HG02970 (cell line): ENCODE data around the gene RAX2.

Experiments
- ATAC-seq: cut with Tn5 transposase; IDR thresholded peaks from one replicate; pipeline ENCODE4 v1.9.1; 2021; ENCODE audit warnings: mild to moderate bottlenecking, moderate library complexity, moderate number of reproducible peaks; ENCODE audit not compliant: unreplicated experiment, low FRiP score

Gene RAX2

GRCh38 chr19:3803114-3803888 is 31.3 kb upstream of the RAX2 start:
- no peak for ATAC-seq

DNA sequence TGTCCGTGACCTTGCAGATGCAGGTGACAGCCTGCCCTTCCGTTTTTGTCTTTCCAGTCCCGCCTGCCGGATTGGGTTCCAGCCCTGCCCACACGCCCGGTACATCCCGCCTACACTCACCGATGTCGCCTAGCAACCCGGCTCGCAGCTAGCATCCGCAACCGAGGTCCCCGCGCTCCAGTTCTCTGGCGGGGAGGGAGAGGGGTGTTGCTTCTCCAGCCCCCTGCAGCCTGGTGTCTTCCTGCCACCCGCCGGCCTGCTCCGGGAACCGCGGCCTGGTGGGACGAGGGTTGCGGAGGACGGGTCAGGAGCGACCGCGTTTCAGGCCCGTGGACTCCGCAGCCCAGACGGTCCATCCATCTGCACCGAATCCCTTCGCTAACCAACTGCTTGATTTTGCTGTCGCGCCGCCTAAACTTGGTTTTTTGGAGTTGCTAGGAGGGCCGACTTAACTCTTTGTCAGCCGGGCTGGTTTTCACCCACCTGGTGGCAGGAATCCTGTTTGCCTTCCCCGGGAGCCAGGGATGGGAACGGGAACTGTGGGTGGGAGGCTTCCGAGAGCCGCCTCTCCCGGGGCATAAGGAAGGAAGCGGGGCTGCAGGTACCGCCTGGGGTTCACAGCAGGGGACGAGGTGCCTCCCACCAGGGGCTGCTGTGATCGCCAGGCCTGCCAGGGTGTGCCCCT is 29.5 kb upstream of the RAX2 start:
- ATAC-seq, result no peak

GRCh38 chr19:3800996-3801395 is 29.0 kb upstream of the RAX2 start:
- no peak for ATAC-seq

DNA sequence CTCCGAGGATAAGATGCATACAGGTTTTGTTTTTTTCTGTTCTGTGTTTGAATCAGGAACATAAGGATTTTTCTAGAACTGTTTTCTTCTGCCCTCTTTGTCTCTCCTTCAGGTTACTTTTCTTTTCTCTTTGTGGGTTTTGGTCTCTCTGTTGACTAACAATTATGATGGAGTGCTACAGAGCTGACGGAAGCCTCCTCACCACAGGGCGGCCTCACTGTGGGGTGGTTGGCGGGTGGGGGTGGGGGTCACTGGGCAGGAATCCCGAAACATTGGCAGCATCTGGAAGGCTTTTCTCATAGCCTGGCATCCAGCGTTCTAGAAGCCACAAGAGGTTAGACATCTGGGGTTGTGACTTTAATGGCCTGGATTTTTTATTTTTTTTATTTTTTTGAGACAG is 26.1 kb upstream of the RAX2 start:
- no peak for ATAC-seq

- no peak for ATAC-seq
These were observed 24.3 kb upstream of the RAX2 start for GRCh38 chr19:3796358-3796757.

DNA sequence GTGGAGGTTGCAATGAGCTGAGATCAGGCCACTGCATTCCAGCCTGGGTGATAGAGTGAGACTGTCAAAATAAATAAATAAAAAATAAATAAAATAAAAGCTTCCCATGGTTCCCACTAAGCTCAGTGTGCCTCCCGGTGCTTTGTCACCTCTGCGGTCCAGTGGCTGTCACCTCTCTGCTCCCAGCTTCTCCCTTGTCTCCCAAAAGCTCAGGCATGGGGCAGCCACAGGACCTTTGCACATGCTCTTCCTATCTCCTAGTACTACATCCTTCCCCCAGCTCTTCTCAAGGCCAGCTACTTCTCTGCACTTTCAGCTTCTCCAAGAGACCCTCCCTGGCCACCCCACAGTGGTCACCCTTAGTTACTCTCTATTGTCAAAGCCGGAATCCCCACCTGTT is 21.8 kb upstream of the RAX2 start:
- no peak for ATAC-seq

- no peak for ATAC-seq
These were observed 20.1 kb upstream of the RAX2 start for GRCh38 chr19:3792114-3792513.

DNA sequence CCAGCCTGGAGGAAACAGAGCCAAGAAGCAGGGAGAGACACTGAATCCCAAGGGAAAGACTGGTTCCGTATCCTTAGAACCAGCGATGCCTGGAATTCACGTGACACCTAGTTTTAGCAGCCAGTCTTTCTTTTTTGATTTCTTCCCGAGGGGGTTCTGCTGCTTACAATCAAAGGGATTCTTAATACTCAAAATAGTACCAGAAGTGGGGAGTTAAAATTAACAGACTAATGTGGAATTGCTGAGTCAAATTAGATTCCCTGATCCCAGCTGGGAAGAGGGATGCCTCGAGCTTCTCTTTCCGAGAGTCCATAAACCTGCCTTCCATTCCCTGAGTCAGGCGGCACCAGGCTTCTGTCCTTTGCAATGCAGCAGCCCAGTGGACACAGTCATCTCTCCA is 18.9 kb upstream of the RAX2 start:
- no peak for ATAC-seq

DNA sequence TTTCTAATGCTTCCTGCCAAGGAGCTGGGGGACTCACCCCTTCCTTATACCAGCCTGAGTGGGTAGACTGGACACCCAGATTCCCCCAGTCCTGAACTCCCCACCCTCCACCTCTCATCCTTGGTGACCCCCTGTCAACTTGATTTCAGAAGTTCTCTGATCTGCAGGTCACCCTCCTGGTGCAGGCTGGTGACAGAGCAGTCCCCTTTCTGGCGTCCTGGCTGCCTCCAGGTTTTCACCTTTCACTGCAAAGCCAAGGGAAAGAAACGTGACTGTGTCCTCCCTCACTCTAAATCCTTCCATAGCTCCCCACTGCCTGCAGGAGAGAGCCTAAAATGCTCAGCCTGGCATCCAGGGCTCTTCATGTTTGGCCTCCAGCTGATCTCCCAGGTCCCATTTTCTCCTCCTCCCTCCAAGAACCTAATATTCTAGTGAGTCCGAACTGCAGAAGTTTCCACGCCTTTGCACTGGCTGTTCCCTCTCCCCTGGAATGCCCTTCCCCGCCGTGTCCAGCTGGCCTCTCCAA is 18.2 kb upstream of the RAX2 start:
- no peak for ATAC-seq

DNA sequence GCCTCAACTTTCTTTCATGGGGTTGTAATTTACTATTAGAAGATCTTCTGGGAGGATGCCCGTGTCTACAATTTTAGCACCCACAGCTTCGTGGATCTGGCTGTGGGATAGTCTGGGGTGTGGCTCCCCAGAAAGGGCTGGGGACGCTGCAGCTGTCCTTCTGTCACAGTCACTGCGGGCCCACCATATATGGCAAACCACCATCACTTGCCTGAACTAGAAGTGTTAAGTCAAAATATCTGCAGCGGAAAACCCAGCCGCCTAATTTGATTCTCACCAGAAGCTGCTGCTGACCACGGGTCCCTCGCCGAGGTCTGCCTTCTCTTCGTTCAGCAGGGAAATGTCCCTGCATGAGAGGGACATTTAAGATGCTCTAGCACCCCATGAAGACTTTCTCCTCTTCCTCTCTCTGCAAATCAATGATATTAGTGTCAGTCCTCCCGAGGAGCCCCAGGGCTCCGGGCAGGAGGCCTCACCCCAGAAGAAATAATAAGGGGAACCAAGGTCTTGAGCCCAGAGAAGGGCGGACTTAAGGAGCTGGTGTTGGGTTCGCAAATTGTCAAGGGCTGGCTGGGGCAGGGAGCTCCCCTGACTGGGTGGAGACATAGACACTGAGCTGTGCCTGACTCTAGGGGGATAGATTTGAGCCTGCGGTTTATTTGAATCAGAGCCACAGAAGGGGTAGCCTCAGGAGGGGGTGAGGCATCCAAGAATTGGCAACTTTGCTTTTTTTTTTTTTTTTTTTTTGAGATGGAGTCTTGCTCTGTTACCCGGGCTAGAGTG is 17.2 kb upstream of the RAX2 start:
- no peak for ATAC-seq

DNA sequence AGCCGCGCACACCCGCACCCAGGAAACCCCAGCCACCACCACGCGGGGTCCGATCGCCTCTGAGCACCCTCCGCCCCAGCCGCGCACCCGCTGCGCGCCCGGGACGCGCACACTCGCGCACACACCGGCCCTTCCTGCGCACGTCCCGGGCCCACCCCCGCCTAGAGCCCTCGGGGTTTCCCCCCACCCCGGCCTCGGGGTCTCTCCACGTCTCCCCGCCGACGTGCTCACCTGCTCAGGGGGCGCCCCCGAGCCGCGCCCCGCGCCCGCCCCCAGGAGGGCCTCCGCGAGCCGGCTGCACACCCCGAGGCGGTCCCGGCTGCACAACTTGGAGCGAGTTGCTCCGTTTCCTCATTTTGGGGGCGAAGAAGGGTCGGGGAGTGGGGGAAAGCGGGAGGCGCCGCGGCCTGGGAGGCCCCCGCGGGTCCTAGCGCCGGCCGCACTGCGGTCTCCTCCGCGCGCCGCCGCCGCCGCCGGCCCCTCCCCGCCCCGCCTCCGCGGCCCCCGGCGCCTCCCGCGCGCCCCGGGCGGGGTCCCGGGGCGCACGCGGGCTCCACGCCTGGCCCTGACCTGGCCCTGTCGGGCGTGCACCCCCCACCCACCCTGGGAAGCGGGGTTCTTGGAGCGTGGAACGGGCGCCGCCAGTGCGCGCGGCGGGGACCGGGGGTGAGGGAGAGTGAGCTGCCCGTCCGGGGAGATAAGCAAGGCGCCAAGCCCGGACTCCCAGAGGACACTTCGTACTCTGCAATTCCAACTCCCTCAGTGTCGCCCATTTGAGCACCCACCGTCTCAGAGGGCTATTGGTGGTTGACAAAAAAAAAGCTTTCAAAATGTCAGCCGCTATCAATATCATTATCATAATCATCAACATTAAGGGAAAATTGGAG is 14.2 kb upstream of the RAX2 start, which contains the start of gene MATK:
TSS of gene MATK (minus strand) at position 444 of the 887 bp plus-strand sequence. CDS start 1,246 bp downstream, outside the sequence.
- ATAC-seq, result no peak

DNA sequence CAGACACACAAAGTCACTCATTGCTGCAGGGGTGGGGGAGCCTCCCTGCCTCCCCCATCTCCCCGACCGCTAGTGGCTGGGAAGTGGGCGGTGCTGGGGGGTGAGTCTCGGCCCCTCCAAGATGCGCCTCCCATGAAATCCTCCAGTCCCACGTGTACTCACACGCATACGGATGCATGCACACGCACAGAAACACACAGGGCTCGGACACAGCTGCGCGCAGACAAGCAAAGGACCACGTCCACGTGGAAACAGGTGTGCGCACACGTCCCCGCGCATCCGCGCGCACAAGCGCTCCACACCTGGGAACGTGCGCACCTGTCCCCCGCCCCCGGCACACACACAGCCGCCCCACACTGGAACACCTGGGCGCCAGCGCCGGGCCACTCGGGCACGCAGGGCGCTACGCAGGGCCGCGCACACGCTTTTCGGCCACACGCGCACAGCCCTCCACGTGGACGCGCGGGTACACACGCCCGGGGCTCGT is 13.5 kb upstream of the RAX2 start:
- no peak for ATAC-seq

GRCh38 chr19:3784607-3785450 is 12.8 kb upstream of the RAX2 start:
- ATAC-seq, result no peak

DNA sequence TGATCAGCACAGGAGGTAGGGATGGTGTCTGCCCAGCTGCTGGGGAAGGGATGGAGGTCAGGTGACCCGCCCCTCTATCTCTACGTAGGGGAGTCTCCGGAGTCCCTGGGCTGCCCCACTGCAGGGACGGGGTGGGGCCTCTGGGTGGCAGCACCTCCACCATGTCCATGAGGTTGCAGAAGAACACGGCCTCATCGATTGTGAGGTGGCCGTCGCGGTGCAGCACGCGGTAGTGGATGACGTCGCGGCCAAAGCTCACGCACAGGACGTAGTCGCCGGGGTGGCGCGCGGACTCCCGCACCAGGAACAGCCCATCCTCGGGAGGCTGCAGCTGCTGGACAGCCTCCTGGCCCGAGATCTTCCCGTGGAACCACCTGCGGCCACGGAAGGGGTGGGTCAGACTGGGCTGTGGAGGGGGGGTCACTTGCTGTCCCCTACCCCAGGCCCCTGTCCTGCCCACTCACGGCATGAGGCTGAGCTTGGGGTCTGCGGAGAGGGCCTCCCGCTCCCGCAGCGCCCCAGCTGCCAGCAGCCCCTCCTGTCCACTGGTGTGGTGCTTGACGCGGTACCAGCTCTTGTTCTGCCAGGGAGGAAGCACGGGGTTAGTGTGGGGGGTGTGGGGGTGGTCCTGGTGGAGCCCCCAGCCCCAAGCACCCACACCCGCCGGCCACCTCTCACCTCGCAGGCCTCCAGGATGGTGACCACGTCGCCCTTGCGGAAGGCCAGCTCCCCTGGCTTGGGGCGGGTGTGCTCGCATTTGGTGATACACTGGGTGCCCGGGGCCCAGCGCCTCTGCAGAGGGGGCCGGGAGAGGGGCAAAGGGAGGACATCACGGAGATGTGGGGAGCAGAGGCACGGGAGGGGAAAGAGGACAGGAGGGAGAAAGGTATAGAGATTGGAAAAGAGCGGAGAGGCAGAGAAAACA is 11.9 kb upstream of the RAX2 start:
- no peak for ATAC-seq

- no peak for ATAC-seq
These were observed 10.9 kb upstream of the RAX2 start for GRCh38 chr19:3782903-3783302.

GRCh38 chr19:3782330-3782729 is 10.3 kb upstream of the RAX2 start:
- ATAC-seq, result no peak

DNA sequence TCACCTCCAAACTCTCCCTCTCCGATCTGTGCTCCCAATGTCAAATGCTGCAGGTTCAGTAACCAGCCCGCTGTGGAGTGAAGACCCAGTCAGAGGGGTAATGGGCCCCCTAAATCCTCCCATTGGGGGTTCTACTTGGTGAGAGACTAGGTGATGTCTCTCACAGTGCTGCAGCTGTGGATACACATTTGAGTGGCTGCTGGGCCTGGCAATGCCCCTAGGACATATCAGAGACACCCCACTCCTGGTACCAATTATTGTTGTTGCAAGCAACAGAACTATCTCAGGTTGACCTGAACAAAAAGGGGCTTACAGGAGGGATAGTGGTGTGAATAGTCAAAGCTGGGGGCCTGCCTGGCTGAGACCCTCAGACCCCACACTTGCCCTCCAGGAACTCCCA is 9.6 kb upstream of the RAX2 start:
- ATAC-seq, result no peak

DNA sequence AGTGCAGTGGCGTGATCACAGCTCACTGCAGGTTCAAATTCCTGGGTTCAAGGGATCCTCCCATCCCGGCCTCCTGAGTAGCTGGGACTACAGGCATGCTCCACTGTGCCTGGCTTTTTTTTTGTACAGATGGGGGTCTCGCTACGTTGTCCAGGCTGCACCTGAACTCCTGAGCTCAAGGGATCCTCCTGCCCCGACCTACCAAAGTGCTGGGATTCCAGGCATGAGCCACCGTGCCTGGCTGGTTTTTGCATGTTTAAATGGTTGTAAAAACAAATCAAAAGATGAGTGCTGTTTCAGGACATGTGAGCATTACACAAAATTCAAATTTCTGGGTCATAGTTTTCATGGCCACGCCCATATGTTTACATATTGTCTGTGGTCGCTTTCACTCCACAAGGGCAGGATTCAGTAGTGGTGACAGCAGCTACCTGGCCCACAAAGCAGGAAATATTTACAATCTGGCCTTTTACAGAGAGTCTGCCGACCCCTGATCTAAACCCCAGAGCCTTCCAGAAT is 8.8 kb upstream of the RAX2 start:
- ATAC-seq, result no peak
